ENCODE results near the gene CALCOCO1. TPM values are rescaled to one million over a fixed set of nuclear protein-coding genes. Genes with fewer than 3 reads are reported as not detected.

The CALCOCO1 gene
- total and polyA plus RNA-seq, 4 donors, result 24.4 to 67.4 (median 43.2) TPM

DNA sequence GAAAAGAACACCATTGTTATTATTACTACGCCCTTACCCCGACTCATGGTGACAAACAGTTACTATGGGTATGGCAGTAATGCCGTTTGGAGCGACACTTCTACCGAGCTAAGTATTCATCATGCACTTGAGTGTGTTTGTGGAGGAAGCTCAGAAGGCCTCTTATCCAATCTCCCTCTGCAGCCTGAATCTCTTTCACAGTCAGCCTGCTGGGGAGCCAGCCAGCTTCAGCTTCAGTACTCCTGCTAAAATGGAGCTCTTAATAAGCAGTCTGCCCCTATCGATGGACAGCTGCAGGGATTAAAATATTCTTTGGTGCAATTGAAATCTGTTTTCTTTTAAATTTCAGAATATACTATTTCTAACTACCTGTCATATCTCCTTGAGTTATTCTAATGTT is 26.7 kb downstream of the CALCOCO1 start (continued):
- TF ChIP-seq ZBTB33 (IDR thresholded peaks at IDR 0.05) (no peak), EGR1 (IDR thresholded peaks at IDR 0.05; ENCODE audit: low read depth in 2 of 2) (no peak), RAD21 (IDR thresholded peaks at IDR 0.05) (no peak), HNF4A (conservative IDR thresholded peaks at IDR 0.05) (no peak), RXRA (IDR thresholded peaks at IDR 0.05) (no peak)

DNA sequence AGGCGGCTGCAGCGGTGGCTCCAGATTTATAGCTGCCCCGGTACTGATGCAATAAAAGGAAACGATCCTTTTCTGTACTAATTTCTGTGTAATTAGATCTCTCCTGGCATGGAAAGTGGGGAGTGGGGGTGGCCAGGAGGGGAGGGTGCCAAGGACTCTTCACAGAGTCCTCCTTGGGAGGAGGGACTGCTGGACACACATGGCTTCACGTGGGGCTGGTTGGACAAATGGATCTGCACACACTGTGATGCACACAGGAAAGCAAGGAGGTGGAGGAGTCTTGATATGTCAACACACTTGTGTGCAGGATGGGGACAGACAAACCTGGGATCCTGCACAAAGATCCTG is 27.6 kb downstream of the CALCOCO1 start:
- Histone ChIP-seq H3K4me3 (ENCODE audit: low read depth in 1 of 3, low read length in 3 of 3) (no peak overlapping the region), H3K36me3 (ENCODE audit: control insufficient read depth in 4 of 4, insufficient read depth in 3 of 4, low read depth in 1 of 4, low read length in 3 of 4) (no peaks in the 10 kb centered on the region), H3K27ac (ENCODE audit: low read depth in 1 of 2, low read length in 2 of 2) (no peak overlapping the region), H3K4me1 (ENCODE audit: control insufficient read depth in 4 of 4, insufficient read depth in 4 of 4, low read length in 3 of 4) (peaks cover 3 to 11% (median 5%) of the 10 kb centered on the region in 4 donors), H3K27me3 (ENCODE audit: control insufficient read depth in 4 of 4, insufficient read depth in 4 of 4, low read length in 3 of 4) (peaks cover 4 to 15% (median 6%) of the 10 kb centered on the region in 4 donors), H3K9me3 (ENCODE audit: control insufficient read depth in 4 of 4, low read length in 3 of 4) (no peaks in the 10 kb centered on the region), H3K9ac (ENCODE audit: low read depth in 1 of 2, low read length in 2 of 2) (no peak overlapping the region)
- no peak for DNase-seq (ENCODE audit: low spot score)
- TF ChIP-seq GABPA (IDR thresholded peaks at IDR 0.05 in 1 of 2, conservative IDR thresholded peaks at IDR 0.05 in 1 of 2) (no peak), HNF4A (conservative IDR thresholded peaks at IDR 0.05) (no peak), CTCF (IDR thresholded peaks at IDR 0.05; ENCODE audit: low read depth, low read length, missing input control) (no peak), NR2F2 (IDR thresholded peaks at IDR 0.05) (no peak)
- WGBS, result 61% methylated on average over 5 of the region's 5 CpGs

DNA sequence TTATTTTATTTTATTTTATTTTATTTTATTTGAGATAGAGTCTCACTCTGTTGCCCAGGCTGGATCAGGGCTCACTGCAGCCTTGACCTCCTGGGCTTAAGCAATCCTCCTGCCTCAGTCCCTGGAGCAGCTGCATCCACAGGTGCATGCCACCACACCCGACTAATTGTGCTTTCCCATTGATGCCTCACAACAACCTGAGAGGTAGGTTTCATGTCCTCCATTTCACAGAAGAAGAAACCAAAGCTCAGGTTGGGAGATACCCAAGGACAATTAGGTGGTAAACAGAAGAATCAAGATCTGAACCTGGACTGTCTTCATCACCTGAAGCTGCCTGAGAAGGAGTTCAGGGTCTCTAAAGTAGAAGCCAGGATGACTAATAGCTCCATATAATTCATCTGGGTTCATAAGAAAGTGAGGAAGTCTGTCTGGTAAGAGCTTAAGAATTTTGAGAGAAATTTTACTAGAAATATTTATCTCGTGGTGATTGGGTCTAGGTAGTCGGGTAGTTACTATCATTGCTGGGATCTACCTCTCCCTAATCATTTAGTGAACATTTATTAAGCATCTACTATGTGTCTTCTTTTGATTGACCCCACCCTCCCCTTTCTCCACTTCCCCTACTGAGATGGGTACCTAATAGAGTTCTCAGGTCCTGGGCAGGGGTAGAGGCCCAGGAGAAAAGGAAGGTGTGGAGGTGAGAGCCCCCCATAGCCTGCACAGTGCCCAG is 28.1 kb downstream of the CALCOCO1 start:
- no peak for DNase-seq (ENCODE audit: low spot score)
- H3K4me3 ChIP-seq (ENCODE audit: low read depth in 1 of 3, low read length in 3 of 3), result no peak overlapping the region
- H3K9me3 ChIP-seq (ENCODE audit: control insufficient read depth in 4 of 4, low read length in 3 of 4), result no peaks in the 10 kb centered on the region
- no peak overlapping the region for H3K9ac ChIP-seq (ENCODE audit: low read depth in 1 of 2, low read length in 2 of 2)
- H3K36me3 ChIP-seq (ENCODE audit: control insufficient read depth in 4 of 4, insufficient read depth in 3 of 4, low read depth in 1 of 4, low read length in 3 of 4), result no peaks in the 10 kb centered on the region
- H3K27me3 ChIP-seq (ENCODE audit: control insufficient read depth in 4 of 4, insufficient read depth in 4 of 4, low read length in 3 of 4), result peaks cover 4 to 15% (median 7%) of the 10 kb centered on the region in 4 donors
- peaks cover 3 to 11% (median 5%) of the 10 kb centered on the region in 4 donors for H3K4me1 ChIP-seq (ENCODE audit: control insufficient read depth in 4 of 4, insufficient read depth in 4 of 4, low read length in 3 of 4)
- 44% methylated on average over 3 of the region's 3 CpGs for WGBS
- no peak overlapping the region for H3K27ac ChIP-seq (ENCODE audit: low read depth in 1 of 2, low read length in 2 of 2)
- TF ChIP-seq NR2F2 (IDR thresholded peaks at IDR 0.05) (no peak), MAX (IDR thresholded peaks at IDR 0.05) (no peak), ZBTB33 (IDR thresholded peaks at IDR 0.05) (no peak), RXRA (IDR thresholded peaks at IDR 0.05) (no peak), YY1 (IDR thresholded peaks at IDR 0.05) (no peak), FOXA2 (IDR thresholded peaks at IDR 0.05) (no peak), GABPA (IDR thresholded peaks at IDR 0.05 in 1 of 2, conservative IDR thresholded peaks at IDR 0.05 in 1 of 2) (no peak), HNF4A (conservative IDR thresholded peaks at IDR 0.05) (no peak), REST (IDR thresholded peaks at IDR 0.05) (no peak), CTCF (IDR thresholded peaks at IDR 0.05; ENCODE audit: low read depth, low read length, missing input control) (no peak), FOXA1 (IDR thresholded peaks at IDR 0.05) (no peak), HNF4G (IDR thresholded peaks at IDR 0.05) (no peak), JUND (IDR thresholded peaks at IDR 0.05) (no peak), RAD21 (IDR thresholded peaks at IDR 0.05) (no peak)
